Body of pancreas (tissue), 4 donors: ENCODE results near the gene USP9Y. TPM values are rescaled to one million over a fixed set of nuclear protein-coding genes. Genes with fewer than 3 reads are reported as not detected.

Source experiments
- ATAC-seq: fragments of 150-250 bp; one replicate; pipeline ENCODE4 v1.9.1; 2016
- DNase-seq, 4 donors: peaks; one replicate each; pipeline ENCODE4 v3.0.0-alpha.2; 2019
- H3K27ac ChIP-seq, 4 donors: fragments of 200-600 bp; sonication (generic); 1 replicate in 3 of 4; 2 replicates in 1 of 4; pipeline versions ENCODE4 v1.5.1 to v1.6.1; 2016 to 2019; ENCODE audit warnings: mild to moderate bottlenecking in 1 of 4, mixed read lengths in 1 of 4, moderate library complexity in 1 of 4
- H3K27me3 ChIP-seq, 2 donors: fragments of 200-600 bp; sonication (generic); one replicate each; pipeline ENCODE4 v1.6.0; 2016; ENCODE audit warnings: mild to moderate bottlenecking in 1 of 2
- H3K36me3 ChIP-seq, 2 donors: fragments of 200-600 bp; sonication (generic); replicated peaks in 1 of 2; 2 replicates each; pipeline ENCODE4 v1.5.1; 2016; ENCODE audit warnings: low read depth in 2 of 2; ENCODE audit not compliant: insufficient read depth in 1 of 2
- H3K4me1 ChIP-seq: fragments of 200-600 bp; sonication (generic); one replicate; pipeline ENCODE4 v1.6.0; 2016
- H3K4me3 ChIP-seq, 2 donors: fragments of 200-600 bp; sonication (generic); 1 replicate in 1 of 2; 2 replicates in 1 of 2; pipeline ENCODE4 v1.5.1; 2016 to 2019
- H3K9me3 ChIP-seq, 3 donors: fragments of 200-600 bp; sonication (generic); 1 replicate in 2 of 3; 2 replicates in 1 of 3; pipeline ENCODE4 v1.5.1; 2016
- CTCF ChIP-seq, 7 experiments: fragments of 450-650 bp in 4 of 7; fragments of 200-600 bp in 3 of 7; sonication (generic) in 3 of 7; IDR thresholded peaks; one replicate each; pipeline ENCODE4 v1.5.1; 2016 to 2019; ENCODE audit warnings: antibody characterized with exemption in 7 of 7
- POLR2A ChIP-seq, 3 donors: fragments of 450-650 bp; IDR thresholded peaks; one replicate each; pipeline ENCODE4 v1.6.1; 2016; ENCODE audit warnings: antibody characterized with exemption in 3 of 3, mild to moderate bottlenecking in 2 of 3
- WGBS, 2 donors: methylation state at CpG; one replicate each; pipeline ENCODE4 v1.1.5; 2017; 5-methylcytosine and 5-hydroxymethylcytosine counted together
- intact Hi-C: fragments of 100-400 bp; cut with DNase I; formaldehyde crosslinking; loops from one replicate; pipeline ENCODE4 v1.15.1; 2023
- total RNA-seq, 2 donors: library from RNA; depleted of rRNA; stranded (reverse); fragments of >200 nt; gene quantifications; one replicate each; pipeline ENCODE4 v1.1.0, GENCODE V29; 2016

The USP9Y gene
- total RNA-seq, 2 donors from 2014 or later, result not detected

GRCh38 chrY:12749293-12749692 lies 48.3 kb downstream of the USP9Y start:
- no peaks in the 10 kb centered on the region for H3K9me3 ChIP-seq
- 14 to 40% methylated on average over 1 of the region's 1 CpG for WGBS, 2 donors
- TF ChIP-seq CTCF (IDR thresholded peaks at IDR 0.05) (no peak), POLR2A (IDR thresholded peaks at IDR 0.05) (no peak)
- no peak overlapping the region for H3K27ac ChIP-seq
- DNase-seq (no peak), ATAC-seq (no peak)
- no peaks in the 10 kb centered on the region for H3K4me1 ChIP-seq
- H3K27me3 ChIP-seq, result no peaks in the 10 kb centered on the region
- H3K36me3 ChIP-seq, result no peaks in the 10 kb centered on the region
- intact Hi-C loops, result no loop called here
- H3K4me3 ChIP-seq, result no peak overlapping the region

GRCh38 chrY:12752856-12753255 lies 51.8 kb downstream of the USP9Y start:
- no peaks in the 10 kb centered on the region for H3K36me3 ChIP-seq
- no peak overlapping the region for H3K27ac ChIP-seq
- WGBS, 2 donors, result 95 to 96% methylated on average over 6 of the region's 6 CpGs
- TF ChIP-seq POLR2A (IDR thresholded peaks at IDR 0.05), result no peak
- no peak for TF ChIP-seq CTCF (IDR thresholded peaks at IDR 0.05)
- H3K27me3 ChIP-seq, result no peaks in the 10 kb centered on the region
- no peaks in the 10 kb centered on the region for H3K4me1 ChIP-seq
- intact Hi-C loops, result no loop called here
- ATAC-seq (no peak), DNase-seq (no peak)
- no peaks in the 10 kb centered on the region for H3K9me3 ChIP-seq
- no peak overlapping the region for H3K4me3 ChIP-seq

- H3K4me1 ChIP-seq, result no peaks in the 10 kb centered on the region
- intact Hi-C loops, result no loop called here
- ATAC-seq, result no peak
- 86% methylated on average over 1 of the region's 1 CpG; no CpG with 5 or more reads in 1 of the 2 donors for WGBS, 2 donors
- no peaks in the 10 kb centered on the region for H3K36me3 ChIP-seq
- no peaks in the 10 kb centered on the region for H3K9me3 ChIP-seq
- H3K27me3 ChIP-seq, result no peaks in the 10 kb centered on the region
- no peak overlapping the region for H3K27ac ChIP-seq
- TF ChIP-seq POLR2A (IDR thresholded peaks at IDR 0.05), result no peak
- no peak for TF ChIP-seq CTCF (IDR thresholded peaks at IDR 0.05)
- no peak overlapping the region for H3K4me3 ChIP-seq
- no peak for DNase-seq
Observed at GRCh38 chrY:12756021-12756420, 55.0 kb downstream of the USP9Y start.

GRCh38 chrY:12765976-12766375 lies 64.9 kb downstream of the USP9Y start:
- 77 to 92% methylated on average over 4 of the region's 4 CpGs for WGBS, 2 donors
- no peak for ATAC-seq
- H3K36me3 ChIP-seq, result no peaks in the 10 kb centered on the region
- no peak for DNase-seq
- H3K27ac ChIP-seq, result no peak overlapping the region
- intact Hi-C loops, result no loop called here
- no peaks in the 10 kb centered on the region for H3K4me1 ChIP-seq
- no peaks in the 10 kb centered on the region for H3K27me3 ChIP-seq
- no peak overlapping the region for H3K4me3 ChIP-seq
- TF ChIP-seq POLR2A (IDR thresholded peaks at IDR 0.05), result no peak
- no peak for TF ChIP-seq CTCF (IDR thresholded peaks at IDR 0.05)
- H3K9me3 ChIP-seq, result no peaks in the 10 kb centered on the region

- Histone ChIP-seq H3K27ac (no peak overlapping the region), H3K27me3 (no peaks in the 10 kb centered on the region), H3K4me3 (no peak overlapping the region), H3K36me3 (no peaks in the 10 kb centered on the region), H3K4me1 (no peaks in the 10 kb centered on the region), H3K9me3 (no peaks in the 10 kb centered on the region)
- 94 to 98% methylated on average over 3 of the region's 3 CpGs for WGBS, 2 donors
- DNase-seq, result no peak
- ATAC-seq, result no peak
- intact Hi-C loops, result no loop called here
- TF ChIP-seq POLR2A (IDR thresholded peaks at IDR 0.05) (no peak), CTCF (IDR thresholded peaks at IDR 0.05) (no peak)
Observed at GRCh38 chrY:12784521-12784920, 83.5 kb downstream of the USP9Y start.
